HL-60 (cell line): Measurements from ENCODE around the gene PGM1.
A peak's percentile ranks its signal among the peaks of the same experiment; 100 is the strongest.
"Not testable (repeated sequence)": the region's sequence is repeated elsewhere in the genome, so short reads cannot be mapped to it uniquely, and the experiment has no call there.

Source experiments
- DNase-seq, 2 experiments: peaks; one replicate each; pipeline ENCODE4 v3.0.0-alpha.2; 2010 to 2020; ENCODE audit warnings: low read depth in 1 of 2, low spot score in 1 of 2
- H3K27ac ChIP-seq: fragments of 250-450 bp; sonication (Bioruptor Pico); replicated peaks from 2 replicates; pipeline ENCODE4 v1.5.1; 2020; ENCODE audit warnings: mild to moderate bottlenecking, moderate library complexity
- H3K27me3 ChIP-seq: fragments of 250-450 bp; sonication (Bioruptor Pico); 2 replicates; pipeline ENCODE4 v1.5.1; 2021; ENCODE audit warnings: mild to moderate bottlenecking, moderate library complexity; ENCODE audit not compliant: insufficient read depth, poor library complexity, severe bottlenecking
- H3K4me3 ChIP-seq: replicated peaks from 2 replicates; pipeline ENCODE4 v1.5.1; 2011; ENCODE audit warnings: mild to moderate bottlenecking, control low read depth, low read length; ENCODE audit not compliant: insufficient read depth
- CTCF ChIP-seq: IDR thresholded peaks from one replicate; pipeline ENCODE4 v1.5.1; 2011; ENCODE audit warnings: low read length, control low read depth, inconsistent platforms; ENCODE audit not compliant: insufficient read depth
- GABPA ChIP-seq: IDR thresholded peaks from 2 replicates; pipeline ENCODE4 v1.6.1; 2012; ENCODE audit warnings: low read depth
- POLR2AphosphoS5 ChIP-seq: IDR thresholded peaks from 2 replicates; pipeline ENCODE4 v1.6.1; 2012; ENCODE audit warnings: low read depth
- REST ChIP-seq: IDR thresholded peaks from 2 replicates; pipeline ENCODE4 v1.6.1; 2012; ENCODE audit warnings: low read depth; ENCODE audit not compliant: insufficient replicate concordance
- SPI1 ChIP-seq: IDR thresholded peaks from 2 replicates; pipeline ENCODE4 v1.6.1; 2012; ENCODE audit warnings: low read depth, mild to moderate bottlenecking, borderline replicate concordance

Gene PGM1

DNA sequence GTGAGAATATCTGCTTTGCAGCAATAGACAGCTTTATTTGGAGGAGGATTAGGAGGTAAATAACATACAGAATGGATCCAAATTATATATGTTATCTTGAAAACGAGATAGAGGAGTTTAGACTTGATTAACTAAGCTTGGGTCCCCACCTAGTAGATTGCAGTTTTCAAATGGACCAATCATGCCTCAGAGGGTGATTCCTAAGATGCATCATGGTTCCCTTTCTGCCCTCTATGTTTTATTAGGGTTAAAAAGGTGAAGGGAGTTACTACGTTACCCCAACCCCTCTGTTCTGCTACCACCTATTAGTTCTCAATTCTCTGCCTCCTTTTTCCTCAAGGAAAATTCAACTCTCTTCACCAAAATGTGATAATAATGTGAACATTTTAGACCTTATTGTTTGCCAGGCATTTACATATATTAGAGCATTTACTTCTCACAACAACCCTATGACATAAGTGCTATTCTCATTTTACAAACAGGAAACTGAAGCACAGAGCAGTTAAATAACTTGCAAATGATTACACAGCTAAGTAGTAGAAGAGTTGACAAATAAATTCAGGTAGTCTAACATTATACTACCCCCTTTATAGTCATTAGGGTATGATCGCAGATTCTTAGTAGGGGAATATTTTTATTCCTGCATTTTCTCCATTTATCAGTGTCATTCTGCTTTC, 23.4 kb upstream of the PGM1 start:
- TF ChIP-seq REST (no peak), SPI1 (no peak), GABPA (no peak), CTCF (no peak), POLR2AphosphoS5 (no peak)
- Histone ChIP-seq H3K27ac (no peak overlapping the region), H3K4me3 (no peak overlapping the region)

GRCh38 chr1:63572686-63573085, 20.5 kb upstream of the PGM1 start:
- H3K27me3 ChIP-seq, DNase-seq, H3K27ac ChIP-seq, H3K4me3 ChIP-seq: not testable (repeated sequence)

More for the DNA sequence above, 23.4 kb upstream of the PGM1 start:
- no peaks in the 10 kb centered on the region for H3K27me3 ChIP-seq
- no peak for DNase-seq

DNA sequence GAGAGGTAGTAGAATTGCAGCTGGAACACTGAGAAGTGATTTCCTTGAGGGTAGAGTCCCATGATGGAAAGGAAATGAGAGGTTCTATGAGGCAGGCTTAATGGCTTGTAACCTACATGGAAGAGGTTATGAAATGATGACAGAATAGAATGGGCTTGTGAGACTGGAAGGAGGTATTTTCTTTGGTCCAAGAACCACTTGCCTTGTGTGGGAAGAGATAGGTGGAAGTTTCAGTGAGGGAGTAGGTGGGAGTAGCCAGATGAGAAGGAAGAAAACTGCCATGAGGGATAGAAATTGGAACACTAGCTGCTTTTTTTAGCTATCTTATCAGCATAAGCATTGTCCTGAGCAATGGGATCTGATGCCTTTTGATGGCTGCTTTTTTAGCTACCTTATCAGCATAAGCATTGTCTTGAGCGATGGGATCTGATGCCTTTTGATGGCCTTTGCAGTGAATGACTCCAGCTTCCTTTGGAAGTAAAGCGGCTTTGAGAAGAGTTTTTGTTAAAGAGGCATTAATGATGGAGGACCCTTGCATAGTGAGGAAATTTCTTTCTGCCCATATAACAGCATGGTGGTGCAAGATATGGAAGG, 18.9 kb upstream of the PGM1 start:
- DNase-seq, H3K27ac ChIP-seq, H3K27me3 ChIP-seq, H3K4me3 ChIP-seq: not testable (repeated sequence)

GRCh38 chr1:63575340-63575826, 17.8 kb upstream of the PGM1 start:
- no peak for TF ChIP-seq POLR2AphosphoS5
- peak; percentile 27 for TF ChIP-seq CTCF
- DNase-seq, result no peak
- Histone ChIP-seq H3K27me3 (no peaks in the 10 kb centered on the region), H3K4me3 (no peak overlapping the region), H3K27ac (no peak overlapping the region)

GRCh38 chr1:63586326-63586725, 6.9 kb upstream of the PGM1 start:
- not testable (repeated sequence) for H3K4me3 ChIP-seq, H3K27ac ChIP-seq, DNase-seq

GRCh38 chr1:63590166-63590560, 3.0 kb upstream of the PGM1 start:
- no peaks in the 10 kb centered on the region for H3K27me3 ChIP-seq
- DNase-seq, result no peak
- TF ChIP-seq GABPA (no peak), CTCF (no peak), REST (no peak), SPI1 (no peak), POLR2AphosphoS5 (no peak)
- no peak overlapping the region for H3K4me3 ChIP-seq
- no peak overlapping the region for H3K27ac ChIP-seq

More at GRCh38 chr1:63586326-63586725, 6.9 kb upstream of the PGM1 start:
- H3K27me3 ChIP-seq, result not testable (repeated sequence)
